PC-3 (cell line): ENCODE results near the gene SMIM32. TPM values are rescaled to one million over a fixed set of nuclear protein-coding genes. Genes with fewer than 3 reads are reported as not detected.

Source experiments
- ATAC-seq: fragments of 200-7000 bp; cut with Tn5 transposase; 2 replicates; pipeline ENCODE4 v1.9.1; 2020; ENCODE audit warnings: mild to moderate bottlenecking, moderate library complexity
- BruUV-seq: library from RNA; stranded (reverse); fragments of 400-500 nt; replicated peaks from 2 replicates; lab custom pipeline; 2021; lab: Mats Ljungman, UMichigan
- CTCF ChIA-PET: fragments of 300-600 bp; sonication (Branson Sonifier 250); formaldehyde crosslinking; loops from one replicate; lab custom pipeline; 2022; ENCODE audit warnings: antibody characterized with exemption; lab: Charles Lee
- POLR2A ChIA-PET: fragments of 300-600 bp; sonication (Branson Sonifier 250); formaldehyde crosslinking; loops from one replicate; lab custom pipeline; 2022; ENCODE audit warnings: antibody characterized with exemption; ENCODE audit not compliant: unreplicated experiment; lab: Charles Lee
- DNase-seq: peaks from one replicate; pipeline ENCODE4 v3.0.0-alpha.2; 2015
- H2AFZ ChIP-seq: fragments of 300-600 bp; sonication (generic); 2 replicates; pipeline ENCODE4 v1.6.0; 2016; ENCODE audit warnings: antibody characterized with exemption, low read length
- H3F3A ChIP-seq: fragments of 300-600 bp; sonication (generic); one replicate; pipeline ENCODE4 v1.6.0; 2017; ENCODE audit warnings: antibody characterized with exemption, low read length, control low read depth, mild to moderate bottlenecking; ENCODE audit not compliant: unreplicated experiment
- H3K27ac ChIP-seq: fragments of 300-600 bp; sonication (generic); 2 replicates; pipeline ENCODE4 v1.5.1; 2016; ENCODE audit warnings: mild to moderate bottlenecking, low read length
- H3K27me3 ChIP-seq: fragments of 300-600 bp; sonication (generic); 2 replicates; pipeline ENCODE4 v1.6.1; 2016; ENCODE audit warnings: low read length, mixed read lengths
- H3K36me3 ChIP-seq: fragments of 300-600 bp; sonication (generic); 2 replicates; pipeline ENCODE4 v1.6.1; 2016; ENCODE audit warnings: low read depth, mixed run types, low read length, mixed read lengths
- H3K4me1 ChIP-seq: fragments of 300-600 bp; sonication (generic); 2 replicates; pipeline ENCODE4 v1.5.1; 2016; ENCODE audit warnings: low read length; ENCODE audit not compliant: insufficient read depth
- H3K4me2 ChIP-seq: fragments of 300-600 bp; sonication (generic); 2 replicates; pipeline ENCODE4 v1.6.0; 2016; ENCODE audit warnings: low read length
- H3K4me3 ChIP-seq: fragments of 300-600 bp; sonication (generic); 2 replicates; pipeline ENCODE4 v1.5.1; 2016; ENCODE audit warnings: mild to moderate bottlenecking, low read length, mixed read lengths
- H3K79me2 ChIP-seq: fragments of 300-600 bp; sonication (generic); 2 replicates; pipeline ENCODE4 v1.6.1; 2017; ENCODE audit warnings: low read length, mixed read lengths
- H3K9ac ChIP-seq: fragments of 300-600 bp; sonication (generic); 2 replicates; pipeline ENCODE4 v1.6.0; 2016; ENCODE audit warnings: mild to moderate bottlenecking, low read length
- H3K9me2 ChIP-seq: fragments of 300-600 bp; sonication (generic); replicated peaks from 2 replicates; pipeline ENCODE4 v1.6.1; 2016; ENCODE audit warnings: mixed run types, low read length, mixed read lengths
- H3K9me3 ChIP-seq: fragments of 300-600 bp; sonication (generic); 2 replicates; pipeline ENCODE4 v1.6.1; 2016; ENCODE audit warnings: low read length, mixed read lengths
- H4K20me1 ChIP-seq: fragments of 300-600 bp; sonication (generic); 2 replicates; pipeline ENCODE4 v1.6.1; 2016; ENCODE audit warnings: low read length, mixed read lengths
- EZH2 ChIP-seq: fragments of 300-600 bp; sonication (generic); IDR thresholded peaks from one replicate; pipeline ENCODE4 v1.6.1; 2017; ENCODE audit warnings: antibody characterized with exemption, mild to moderate bottlenecking, low read length; ENCODE audit not compliant: unreplicated experiment
- EZH2phosphoT487 ChIP-seq: fragments of 300-600 bp; sonication (generic); IDR thresholded peaks from 2 replicates; pipeline ENCODE4 v1.6.1; 2018; ENCODE audit warnings: mild to moderate bottlenecking, antibody characterized with exemption, low read length, borderline replicate concordance
- intact Hi-C: fragments of 100-400 bp; cut with micrococcal nuclease; formaldehyde crosslinking; loops from 2 replicates; pipeline ENCODE4 v1.9.0; 2023
- total RNA-seq: library from RNA; depleted of rRNA; stranded (reverse); fragments of >200 nt; gene quantifications from 2 replicates; pipeline ENCODE4 v1.2.3, GENCODE V29; 2014
- TF ChIP-seq, protein P1 (sequence below): fragments of 300-600 bp; sonication (generic); conservative IDR thresholded peaks from 2 replicates; pipeline ENCODE4 v1.5.1; 2017; ENCODE audit warnings: antibody characterized with exemption, low read depth, mild to moderate bottlenecking, low read length

SMIM32 gene
- total RNA-seq, 1 experiment from 2014 or later: not detected

- intact Hi-C loops: loop anchor here (1.0 to 2.0 kb wide), 3 partner anchors 147 to 324 kb away; no protein-coding TSS in a partner anchor
- no peaks in the 10 kb centered on the region for H3K9me3 ChIP-seq
- H3F3A ChIP-seq: no peaks in the 10 kb centered on the region
- CTCF ChIA-PET: no interaction called here
- H2AFZ ChIP-seq: no peak overlapping the region
- ATAC-seq (no peak), DNase-seq (no peak)
- no peaks in the 10 kb centered on the region for H3K9me2 ChIP-seq
- no peaks in the 10 kb centered on the region for H3K79me2 ChIP-seq
- POLR2A ChIA-PET: no interaction called here
- no TSS peak for BruUV-seq
- H4K20me1 ChIP-seq: no peaks in the 10 kb centered on the region
- H3K9ac ChIP-seq: no peak overlapping the region
- H3K4me3 ChIP-seq: no peak overlapping the region
- no peaks in the 10 kb centered on the region for H3K4me1 ChIP-seq
- TF ChIP-seq, protein P1, sequence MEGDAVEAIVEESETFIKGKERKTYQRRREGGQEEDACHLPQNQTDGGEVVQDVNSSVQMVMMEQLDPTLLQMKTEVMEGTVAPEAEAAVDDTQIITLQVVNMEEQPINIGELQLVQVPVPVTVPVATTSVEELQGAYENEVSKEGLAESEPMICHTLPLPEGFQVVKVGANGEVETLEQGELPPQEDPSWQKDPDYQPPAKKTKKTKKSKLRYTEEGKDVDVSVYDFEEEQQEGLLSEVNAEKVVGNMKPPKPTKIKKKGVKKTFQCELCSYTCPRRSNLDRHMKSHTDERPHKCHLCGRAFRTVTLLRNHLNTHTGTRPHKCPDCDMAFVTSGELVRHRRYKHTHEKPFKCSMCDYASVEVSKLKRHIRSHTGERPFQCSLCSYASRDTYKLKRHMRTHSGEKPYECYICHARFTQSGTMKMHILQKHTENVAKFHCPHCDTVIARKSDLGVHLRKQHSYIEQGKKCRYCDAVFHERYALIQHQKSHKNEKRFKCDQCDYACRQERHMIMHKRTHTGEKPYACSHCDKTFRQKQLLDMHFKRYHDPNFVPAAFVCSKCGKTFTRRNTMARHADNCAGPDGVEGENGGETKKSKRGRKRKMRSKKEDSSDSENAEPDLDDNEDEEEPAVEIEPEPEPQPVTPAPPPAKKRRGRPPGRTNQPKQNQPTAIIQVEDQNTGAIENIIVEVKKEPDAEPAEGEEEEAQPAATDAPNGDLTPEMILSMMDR: no peak
- TF ChIP-seq EZH2: no peak
- TF ChIP-seq EZH2phosphoT487: no peak
- H3K36me3 ChIP-seq: no peaks in the 10 kb centered on the region
- no peak overlapping the region for H3K4me2 ChIP-seq
- H3K27ac ChIP-seq: no peak overlapping the region
- H3K27me3 ChIP-seq: peaks cover 8% of the 10 kb centered on the region; the same call in 1 of the 2 replicates
Observed at GRCh38 chr5:136211282-136212040, 18.5 kb upstream of the SMIM32 start.

DNA sequence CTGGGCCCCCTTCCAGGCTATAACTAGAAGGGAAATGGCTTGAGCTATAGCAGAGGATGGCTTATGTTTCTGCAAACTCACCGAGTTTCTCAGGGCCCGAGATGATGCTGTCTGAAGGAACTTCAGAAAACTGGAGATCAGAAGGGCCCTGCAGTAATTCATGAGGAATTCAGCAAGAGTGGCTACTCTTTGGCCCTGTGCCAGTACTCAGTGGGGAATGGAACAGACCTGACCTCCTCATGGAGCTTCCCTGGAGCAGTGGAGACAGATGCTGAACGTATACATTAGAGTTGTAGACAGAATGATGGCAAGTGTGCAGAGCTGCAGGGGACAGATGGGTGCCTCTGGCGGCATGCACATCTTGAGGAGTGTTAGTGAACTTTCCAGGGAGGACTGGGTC is 17.3 kb upstream of the SMIM32 start:
- H4K20me1 ChIP-seq: no peaks in the 10 kb centered on the region
- no TSS peak for BruUV-seq
- no peaks in the 10 kb centered on the region for H3K9me3 ChIP-seq
- no peaks in the 10 kb centered on the region for H3K36me3 ChIP-seq
- no peak overlapping the region for H3K9ac ChIP-seq
- intact Hi-C loops: no loop called here
- H2AFZ ChIP-seq: no peak overlapping the region
- DNase-seq: no peak
- TF ChIP-seq EZH2phosphoT487 (no peak), EZH2 (no peak)
- TF ChIP-seq, protein P1: no peak
- no peak for ATAC-seq
- no peak overlapping the region for H3K4me2 ChIP-seq
- no peaks in the 10 kb centered on the region for H3K9me2 ChIP-seq
- no peaks in the 10 kb centered on the region for H3F3A ChIP-seq
- no peak overlapping the region for H3K27ac ChIP-seq
- ChIA-PET CTCF (interaction anchor here (0.5 kb wide), 1 partner anchor 321 kb away, joined by 3 read pairs; no protein-coding TSS in a partner anchor), POLR2A (no interaction called here)
- H3K79me2 ChIP-seq: no peaks in the 10 kb centered on the region
- no peak overlapping the region for H3K4me3 ChIP-seq
- peaks cover 8% of the 10 kb centered on the region; the same call in 1 of the 2 replicates for H3K27me3 ChIP-seq
- H3K4me1 ChIP-seq: no peaks in the 10 kb centered on the region
